KMS-11 (cell line): Measurements from ENCODE around the gene SLFN11.
"Not testable (repeated sequence)": the region's sequence is repeated elsewhere in the genome, so short reads cannot be mapped to it uniquely, and the experiment has no call there.

Experiments
- H2AFZ ChIP-seq: fragments of 200-600 bp; sonication (generic); 2 replicates; pipeline ENCODE4 v1.6.1; 2016; ENCODE audit warnings: antibody characterized with exemption, mixed run types, low read depth
- H3K27ac ChIP-seq: fragments of 200-600 bp; sonication (generic); 2 replicates; pipeline ENCODE4 v1.6.1; 2016; ENCODE audit warnings: mild to moderate bottlenecking, mixed run types
- H3K27me3 ChIP-seq: fragments of 200-600 bp; sonication (generic); 2 replicates; pipeline ENCODE4 v1.6.1; 2017; ENCODE audit warnings: mild to moderate bottlenecking, low read depth, mixed run types, moderate library complexity; ENCODE audit not compliant: insufficient read depth
- H3K36me3 ChIP-seq: fragments of 200-600 bp; sonication (generic); 2 replicates; pipeline ENCODE4 v1.6.1; 2017; ENCODE audit warnings: mild to moderate bottlenecking, mixed run types; ENCODE audit not compliant: insufficient read depth
- H3K4me1 ChIP-seq: fragments of 200-600 bp; sonication (generic); 2 replicates; pipeline ENCODE4 v1.6.1; 2016; ENCODE audit warnings: mild to moderate bottlenecking, low read depth, mixed run types; ENCODE audit not compliant: poor library complexity, severe bottlenecking
- H3K4me2 ChIP-seq: fragments of 200-600 bp; sonication (generic); 2 replicates; pipeline ENCODE4 v1.7.0; 2016; ENCODE audit warnings: mild to moderate bottlenecking, mixed run types
- H3K4me3 ChIP-seq: fragments of 200-600 bp; sonication (generic); IDR thresholded peaks from 2 replicates; pipeline ENCODE4 v1.6.1; 2017; ENCODE audit warnings: low read depth, low read length, mixed read lengths; ENCODE audit not compliant: insufficient read depth
- H3K79me2 ChIP-seq: fragments of 200-600 bp; sonication (generic); 2 replicates; pipeline ENCODE4 v1.6.1; 2016; ENCODE audit warnings: low read depth, mixed run types; ENCODE audit not compliant: insufficient read depth
- H3K9ac ChIP-seq: fragments of 200-600 bp; sonication (generic); 2 replicates; pipeline ENCODE4 v1.6.1; 2016; ENCODE audit warnings: mild to moderate bottlenecking, mixed run types
- H4K20me1 ChIP-seq: fragments of 200-600 bp; sonication (generic); 2 replicates; pipeline ENCODE4 v1.6.1; 2016; ENCODE audit warnings: mild to moderate bottlenecking, mixed run types; ENCODE audit not compliant: insufficient read depth
- TF ChIP-seq, protein P1 (sequence below): fragments of 200-600 bp; sonication (generic); conservative IDR thresholded peaks from 2 replicates; pipeline ENCODE4 v1.6.1; 2017; ENCODE audit warnings: low read depth, mild to moderate bottlenecking, antibody characterized with exemption, low read length, moderate library complexity, mixed read lengths

The SLFN11 gene, protein sequence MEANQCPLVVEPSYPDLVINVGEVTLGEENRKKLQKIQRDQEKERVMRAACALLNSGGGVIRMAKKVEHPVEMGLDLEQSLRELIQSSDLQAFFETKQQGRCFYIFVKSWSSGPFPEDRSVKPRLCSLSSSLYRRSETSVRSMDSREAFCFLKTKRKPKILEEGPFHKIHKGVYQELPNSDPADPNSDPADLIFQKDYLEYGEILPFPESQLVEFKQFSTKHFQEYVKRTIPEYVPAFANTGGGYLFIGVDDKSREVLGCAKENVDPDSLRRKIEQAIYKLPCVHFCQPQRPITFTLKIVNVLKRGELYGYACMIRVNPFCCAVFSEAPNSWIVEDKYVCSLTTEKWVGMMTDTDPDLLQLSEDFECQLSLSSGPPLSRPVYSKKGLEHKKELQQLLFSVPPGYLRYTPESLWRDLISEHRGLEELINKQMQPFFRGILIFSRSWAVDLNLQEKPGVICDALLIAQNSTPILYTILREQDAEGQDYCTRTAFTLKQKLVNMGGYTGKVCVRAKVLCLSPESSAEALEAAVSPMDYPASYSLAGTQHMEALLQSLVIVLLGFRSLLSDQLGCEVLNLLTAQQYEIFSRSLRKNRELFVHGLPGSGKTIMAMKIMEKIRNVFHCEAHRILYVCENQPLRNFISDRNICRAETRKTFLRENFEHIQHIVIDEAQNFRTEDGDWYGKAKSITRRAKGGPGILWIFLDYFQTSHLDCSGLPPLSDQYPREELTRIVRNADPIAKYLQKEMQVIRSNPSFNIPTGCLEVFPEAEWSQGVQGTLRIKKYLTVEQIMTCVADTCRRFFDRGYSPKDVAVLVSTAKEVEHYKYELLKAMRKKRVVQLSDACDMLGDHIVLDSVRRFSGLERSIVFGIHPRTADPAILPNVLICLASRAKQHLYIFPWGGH

DNA sequence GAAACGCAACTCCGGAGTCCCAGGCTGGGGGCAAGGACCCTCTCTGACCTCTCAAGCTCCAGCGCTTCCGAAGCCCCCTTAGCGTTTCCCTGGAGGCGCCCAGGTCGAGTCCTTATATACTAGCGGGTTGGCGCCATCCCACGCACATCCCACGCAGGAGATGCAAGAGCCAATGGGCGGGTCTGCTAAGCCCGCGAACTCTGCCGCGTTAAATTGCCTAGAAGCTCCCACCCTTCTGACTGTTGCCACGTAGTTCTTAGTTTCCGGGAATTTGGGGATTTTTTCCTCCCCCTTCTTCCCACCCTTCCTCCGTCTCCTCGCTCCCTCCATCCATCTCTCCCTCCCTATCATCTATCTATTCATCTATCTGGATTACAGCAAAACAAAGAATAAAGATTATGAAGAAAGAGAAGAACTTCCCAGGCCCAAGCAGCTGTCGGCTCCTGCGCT is at the start of gene SLFN11:
Gene SLFN11, minus strand, starts transcription at position 88 of the 450 bp plus-strand sequence. CDS start 9,814 bp downstream, outside the sequence.
- no peaks in the 10 kb centered on the region for H3K36me3 ChIP-seq
- H3K4me2 ChIP-seq: peak within 1 kb of the TSS; percentile 71
- TF ChIP-seq, protein P1, sequence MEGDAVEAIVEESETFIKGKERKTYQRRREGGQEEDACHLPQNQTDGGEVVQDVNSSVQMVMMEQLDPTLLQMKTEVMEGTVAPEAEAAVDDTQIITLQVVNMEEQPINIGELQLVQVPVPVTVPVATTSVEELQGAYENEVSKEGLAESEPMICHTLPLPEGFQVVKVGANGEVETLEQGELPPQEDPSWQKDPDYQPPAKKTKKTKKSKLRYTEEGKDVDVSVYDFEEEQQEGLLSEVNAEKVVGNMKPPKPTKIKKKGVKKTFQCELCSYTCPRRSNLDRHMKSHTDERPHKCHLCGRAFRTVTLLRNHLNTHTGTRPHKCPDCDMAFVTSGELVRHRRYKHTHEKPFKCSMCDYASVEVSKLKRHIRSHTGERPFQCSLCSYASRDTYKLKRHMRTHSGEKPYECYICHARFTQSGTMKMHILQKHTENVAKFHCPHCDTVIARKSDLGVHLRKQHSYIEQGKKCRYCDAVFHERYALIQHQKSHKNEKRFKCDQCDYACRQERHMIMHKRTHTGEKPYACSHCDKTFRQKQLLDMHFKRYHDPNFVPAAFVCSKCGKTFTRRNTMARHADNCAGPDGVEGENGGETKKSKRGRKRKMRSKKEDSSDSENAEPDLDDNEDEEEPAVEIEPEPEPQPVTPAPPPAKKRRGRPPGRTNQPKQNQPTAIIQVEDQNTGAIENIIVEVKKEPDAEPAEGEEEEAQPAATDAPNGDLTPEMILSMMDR: no peak
- no peaks in the 10 kb centered on the region for H3K79me2 ChIP-seq
- peak within 1 kb of the TSS; percentile 41; the same call in 1 of the 2 replicates for H3K9ac ChIP-seq
- no peaks in the 10 kb centered on the region for H4K20me1 ChIP-seq
- H3K27ac ChIP-seq: peak within 1 kb of the TSS; percentile 28; the same call in 1 of the 2 replicates
- H3K27me3 ChIP-seq: no peaks in the 10 kb centered on the region
- H3K4me1 ChIP-seq: peaks cover 19% of the 10 kb centered on the region
- no peak within 1 kb of the TSS for H3K4me3 ChIP-seq
- H2AFZ ChIP-seq: peak within 1 kb of the TSS; percentile 67

- not testable (repeated sequence) for H3K36me3 ChIP-seq, H3K4me3 ChIP-seq, H4K20me1 ChIP-seq, H3K4me2 ChIP-seq, H2AFZ ChIP-seq, H3K27ac ChIP-seq, H3K4me1 ChIP-seq, H3K27me3 ChIP-seq, H3K79me2 ChIP-seq, H3K9ac ChIP-seq
These were observed 47.6 kb upstream of the SLFN11 start for GRCh38 chr17:35421069-35421468.

- no peaks in the 10 kb centered on the region for H3K36me3 ChIP-seq
- no peaks in the 10 kb centered on the region for H4K20me1 ChIP-seq
- TF ChIP-seq, protein P1: no peak
- no peak overlapping the region for H3K4me3 ChIP-seq
- H3K27ac ChIP-seq: no peak overlapping the region
- no peaks in the 10 kb centered on the region for H3K79me2 ChIP-seq
- no peak overlapping the region for H2AFZ ChIP-seq
- no peaks in the 10 kb centered on the region for H3K27me3 ChIP-seq
- H3K4me2 ChIP-seq: no peak overlapping the region
- H3K9ac ChIP-seq: no peak overlapping the region
- no peaks in the 10 kb centered on the region for H3K4me1 ChIP-seq
These were observed 43.2 kb upstream of the SLFN11 start for GRCh38 chr17:35416659-35417058.

DNA sequence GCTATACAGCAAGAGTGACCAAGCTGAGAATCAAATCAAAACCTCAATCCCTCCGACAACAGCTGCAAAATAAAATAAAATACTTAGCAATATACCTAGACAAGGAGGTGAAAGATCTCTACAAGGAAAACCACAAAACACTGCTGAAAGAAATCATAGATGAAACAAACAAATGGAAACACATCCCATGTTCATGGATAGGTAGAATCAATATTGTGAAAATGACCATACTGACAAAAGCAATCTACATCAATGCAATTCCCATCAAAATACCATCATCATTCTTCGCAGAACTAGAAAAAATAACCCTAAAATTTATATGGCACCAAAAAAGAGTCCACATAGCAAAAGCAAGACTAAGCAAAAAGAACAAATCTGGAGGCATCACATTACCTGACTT is 41.3 kb upstream of the SLFN11 start:
- not testable (repeated sequence) for H3K4me3 ChIP-seq, H2AFZ ChIP-seq, H3K79me2 ChIP-seq, H3K27ac ChIP-seq, H3K4me2 ChIP-seq, H3K27me3 ChIP-seq, H3K9ac ChIP-seq, H3K4me1 ChIP-seq, H4K20me1 ChIP-seq, H3K36me3 ChIP-seq

DNA sequence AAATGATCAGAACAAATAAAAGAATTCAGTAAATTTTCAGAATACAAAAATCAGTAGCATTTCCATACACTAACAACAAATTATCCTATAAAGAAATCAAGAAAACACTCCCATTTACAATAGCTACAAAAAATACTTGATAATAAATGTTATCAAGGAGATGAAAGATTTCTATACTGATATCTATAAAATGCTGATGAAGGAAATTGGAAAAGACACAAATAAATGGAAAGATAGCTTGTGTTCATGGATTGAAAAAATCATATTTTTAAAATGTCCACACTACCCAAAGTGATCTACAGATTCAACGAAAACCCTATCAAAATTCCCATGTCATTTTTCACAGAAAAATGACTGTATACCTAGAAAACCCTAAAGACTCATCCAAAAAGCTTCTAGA is 40.8 kb upstream of the SLFN11 start:
- H4K20me1 ChIP-seq: no peaks in the 10 kb centered on the region
- TF ChIP-seq, protein P1: no peak
- H3K27ac ChIP-seq: no peak overlapping the region
- no peaks in the 10 kb centered on the region for H3K4me1 ChIP-seq
- no peak overlapping the region for H3K4me3 ChIP-seq
- H3K4me2 ChIP-seq: no peak overlapping the region
- H3K79me2 ChIP-seq: no peaks in the 10 kb centered on the region
- no peaks in the 10 kb centered on the region for H3K36me3 ChIP-seq
- H2AFZ ChIP-seq: no peak overlapping the region
- no peak overlapping the region for H3K9ac ChIP-seq
- no peaks in the 10 kb centered on the region for H3K27me3 ChIP-seq
